Fibroblast of skin of right quadriceps (primary cell): ENCODE results near the gene PNMA8A.

Experiments used
- DNase-seq: peaks from one replicate; pipeline ENCODE4 v3.0.0-alpha.2; 2013

PNMA8A gene

GRCh38 chr19:46491975-46492682 is 20.8 kb upstream of the PNMA8A start:
- DNase-seq, result no peak

DNA sequence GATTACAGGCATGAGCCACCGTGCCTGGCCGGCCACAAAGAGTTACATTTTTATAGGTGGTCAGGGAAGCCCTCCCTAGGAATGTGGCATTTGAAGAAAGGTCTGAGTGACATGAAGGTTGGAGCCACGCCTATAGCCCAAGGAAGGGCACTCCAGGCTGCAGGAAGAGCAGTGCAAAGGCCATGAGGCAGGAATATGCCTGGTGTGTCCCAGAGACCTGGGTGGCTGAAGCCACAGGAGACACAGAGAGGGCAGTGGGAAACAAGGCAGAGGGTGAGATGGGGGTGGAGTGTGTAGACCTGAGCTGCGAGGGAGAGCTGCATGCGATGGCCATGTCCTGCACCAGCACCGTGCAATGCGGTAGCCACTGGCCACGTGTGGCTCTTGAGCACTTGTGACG is 19.4 kb upstream of the PNMA8A start:
- no peak for DNase-seq

DNA sequence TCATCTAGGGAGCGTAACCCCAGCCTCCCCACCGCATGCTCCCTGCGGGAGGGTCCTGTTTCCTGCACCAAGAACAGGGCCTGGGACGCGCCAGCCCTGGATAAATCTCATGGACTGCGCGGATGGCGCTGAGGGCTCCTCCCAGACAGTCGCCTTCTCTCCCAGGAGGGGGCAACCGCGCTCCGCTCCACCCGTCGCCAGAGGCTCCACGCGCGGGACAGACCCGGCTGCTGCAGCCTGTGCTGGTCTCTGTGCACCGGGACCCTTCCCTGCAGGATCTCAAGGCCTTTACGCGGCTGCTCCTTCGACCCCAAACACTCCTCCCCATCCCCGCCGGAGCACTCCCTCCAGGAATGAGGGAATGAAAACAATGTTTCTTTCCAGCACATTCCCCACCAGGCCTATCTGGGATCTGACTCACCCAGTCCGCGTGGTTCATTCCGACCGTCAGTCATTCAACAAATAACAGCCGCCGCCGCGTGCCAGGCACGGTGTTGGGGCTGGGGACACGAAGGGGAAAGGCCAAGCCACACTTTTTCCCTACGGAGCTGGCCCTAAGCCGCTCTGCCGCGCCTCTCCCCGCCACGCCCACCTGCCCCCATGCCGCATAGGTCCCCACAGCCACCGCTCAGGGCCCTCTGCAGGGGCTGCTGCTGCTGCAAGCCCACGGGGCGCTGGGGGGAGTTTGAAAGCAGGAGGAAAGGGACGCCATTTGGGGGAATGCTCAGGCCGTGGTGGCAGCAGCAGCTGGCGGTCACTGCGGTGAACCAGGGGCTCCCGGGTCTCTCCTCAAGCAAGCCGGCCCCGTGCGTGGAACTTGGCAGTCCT is 18.3 kb upstream of the PNMA8A start:
- peak; percentile 73 for DNase-seq

- DNase-seq, result no peak
Measured at GRCh38 chr19:46488551-46488950, 17.2 kb upstream of the PNMA8A start.

GRCh38 chr19:46487802-46488445 is 16.6 kb upstream of the PNMA8A start:
- DNase-seq, result peak; percentile 72

DNA sequence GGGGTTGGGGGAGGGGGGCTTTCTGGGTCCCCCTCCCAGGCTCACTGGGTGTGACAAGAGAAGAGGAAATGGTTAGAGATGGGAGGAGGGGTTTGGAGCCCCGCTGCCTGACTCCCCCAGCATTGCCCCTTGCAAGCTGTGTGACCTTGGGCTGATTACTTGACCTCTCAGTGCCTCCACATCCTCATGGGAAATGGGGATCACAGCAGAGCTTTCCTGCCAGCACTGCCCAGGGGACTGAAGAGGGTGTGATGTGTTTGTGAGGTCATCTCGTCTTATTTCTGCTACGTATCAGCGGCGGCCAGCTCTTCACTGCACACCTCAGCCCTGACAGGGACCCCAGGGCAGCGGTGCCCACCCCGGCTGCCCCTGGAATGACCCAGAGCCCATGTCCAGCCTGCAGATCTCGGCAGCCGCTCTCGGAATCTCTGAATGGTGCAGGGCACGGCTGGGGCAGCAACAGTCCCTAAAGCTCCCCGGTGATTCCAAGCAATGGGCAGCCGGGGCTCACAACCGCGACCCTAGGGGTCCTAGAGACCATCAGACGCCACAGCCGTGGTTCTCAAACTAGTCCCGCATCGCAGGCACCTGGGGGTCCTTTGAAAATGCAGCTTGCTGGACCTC is 15.9 kb upstream of the PNMA8A start:
- no peak for DNase-seq

- DNase-seq, result no peak
Measured at GRCh38 chr19:46486358-46486757, 15.0 kb upstream of the PNMA8A start.

GRCh38 chr19:46484656-46485055 is 13.3 kb upstream of the PNMA8A start:
- DNase-seq, result no peak

DNA sequence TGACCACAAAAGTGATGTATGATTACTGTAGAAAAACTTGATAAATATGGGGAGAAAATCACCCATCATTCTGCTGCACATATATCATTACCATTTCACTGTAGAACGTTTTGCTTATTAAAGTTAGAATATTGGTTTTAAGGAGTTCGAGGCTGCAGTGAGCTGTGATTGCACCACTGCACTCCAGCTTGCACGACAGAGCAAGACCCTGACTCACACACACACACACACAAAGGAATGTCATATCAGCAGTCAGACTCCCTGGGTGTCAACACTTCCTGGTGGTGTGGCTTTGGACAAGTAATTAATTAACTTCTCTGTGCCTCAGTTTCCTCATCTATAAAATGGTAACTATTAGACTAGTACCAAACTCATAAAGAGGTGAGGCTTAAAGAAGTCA is 11.3 kb upstream of the PNMA8A start:
- DNase-seq, result peak; percentile 67

DNA sequence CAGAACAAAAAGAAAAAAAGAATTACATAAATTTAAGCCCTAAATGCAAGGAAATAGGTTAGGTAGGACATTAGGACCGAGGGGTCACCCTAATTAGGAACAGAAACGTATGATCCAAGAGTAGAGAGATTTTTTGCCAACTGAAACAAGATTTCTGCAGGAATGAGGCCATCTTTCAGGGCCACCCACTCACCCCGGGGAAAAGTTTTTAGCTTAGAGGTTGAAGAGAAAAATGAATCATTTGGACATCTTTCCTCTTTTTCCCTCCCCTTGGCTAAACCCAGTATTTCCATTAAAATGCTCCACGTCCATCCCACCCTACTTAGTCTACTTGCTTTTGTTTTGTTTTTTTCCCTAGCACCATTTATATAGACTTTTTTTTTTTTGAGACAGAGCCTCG is 10.6 kb upstream of the PNMA8A start:
- DNase-seq, result peak; percentile 53

- DNase-seq, result no peak
Measured at GRCh38 chr19:46481223-46481848, 10.0 kb upstream of the PNMA8A start.

DNA sequence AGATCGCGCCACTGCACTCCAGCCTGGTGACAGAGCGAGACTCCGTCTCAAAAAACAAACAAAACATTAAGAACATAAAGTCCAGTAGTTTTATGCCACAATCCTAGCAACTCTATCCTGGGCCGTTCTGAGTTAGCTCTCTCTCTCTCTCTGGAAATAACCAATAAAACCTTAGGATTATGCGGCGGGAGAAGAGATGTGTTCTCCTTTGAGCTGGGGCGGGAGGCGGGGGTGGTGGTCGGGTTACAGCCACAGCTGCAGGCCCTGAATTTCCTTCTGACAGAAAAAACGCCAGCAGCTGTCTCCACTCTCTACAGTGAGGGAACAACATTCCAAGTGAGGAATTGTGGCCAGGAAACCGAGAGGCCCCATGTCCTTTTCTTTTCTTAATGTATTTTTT is 9.1 kb upstream of the PNMA8A start:
- DNase-seq, result peak; percentile 86

DNA sequence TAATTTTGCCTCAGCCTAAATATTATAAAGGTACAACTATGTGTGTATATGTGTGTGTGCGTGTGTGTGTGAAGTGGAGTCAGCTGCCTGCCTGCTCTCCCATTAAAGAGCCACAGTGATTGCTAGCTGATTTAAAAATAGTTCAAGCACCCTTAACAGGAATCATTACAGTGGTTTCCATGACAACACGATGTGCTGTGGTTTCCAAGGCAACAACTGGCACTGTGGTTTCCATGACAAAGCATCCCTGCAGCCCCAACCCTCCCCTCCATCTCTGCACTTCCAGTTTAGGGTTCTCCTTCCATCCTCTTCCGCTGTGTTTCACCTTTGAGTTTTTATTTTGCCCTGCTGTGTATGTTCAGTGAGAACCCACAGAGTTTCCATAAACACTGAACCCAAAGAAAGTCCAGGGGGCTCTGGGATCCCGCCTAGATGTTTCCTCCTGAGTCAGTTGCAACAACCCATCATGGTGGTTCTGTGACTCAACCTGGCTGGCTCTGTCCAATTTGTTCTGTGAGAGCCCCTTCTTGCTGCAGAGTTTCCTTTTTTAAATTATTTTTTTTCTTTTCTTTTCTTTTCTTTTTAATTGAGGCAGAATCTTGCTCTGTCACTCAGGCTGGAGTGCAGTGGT is 7.1 kb upstream of the PNMA8A start:
- peak; percentile 79 for DNase-seq

GRCh38 chr19:46475986-46476385 is 4.6 kb upstream of the PNMA8A start:
- no peak for DNase-seq

GRCh38 chr19:46474211-46474610 is 2.8 kb upstream of the PNMA8A start:
- no peak for DNase-seq

GRCh38 chr19:46472592-46472991 is 1.2 kb upstream of the PNMA8A start:
- no peak for DNase-seq

GRCh38 chr19:46471811-46472543 is 614 bp upstream of the PNMA8A start:
- no peak for DNase-seq

DNA sequence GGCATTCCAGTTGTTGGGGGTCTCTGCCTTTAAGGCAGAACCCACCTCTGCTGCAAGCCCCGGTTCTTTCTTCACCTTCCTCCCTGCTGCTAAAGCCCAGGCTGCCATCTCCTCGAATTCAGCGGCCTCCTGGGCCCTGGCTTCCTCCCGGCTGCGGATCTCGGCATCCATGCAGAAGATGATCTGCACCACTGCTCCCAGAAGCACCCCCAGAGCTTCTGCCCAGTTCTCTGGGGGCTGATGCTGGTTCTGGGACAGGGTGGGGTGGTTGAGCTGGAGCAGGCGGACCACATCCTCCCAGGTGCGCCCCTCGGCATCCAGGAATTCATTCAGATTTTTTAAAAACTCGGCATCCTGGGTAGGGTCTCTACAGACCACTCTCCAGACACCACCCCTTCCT is 987 bp downstream of the PNMA8A start:
- no peak for DNase-seq

GRCh38 chr19:46469541-46470185 is 1.7 kb downstream of the PNMA8A start:
- no peak for DNase-seq

DNA sequence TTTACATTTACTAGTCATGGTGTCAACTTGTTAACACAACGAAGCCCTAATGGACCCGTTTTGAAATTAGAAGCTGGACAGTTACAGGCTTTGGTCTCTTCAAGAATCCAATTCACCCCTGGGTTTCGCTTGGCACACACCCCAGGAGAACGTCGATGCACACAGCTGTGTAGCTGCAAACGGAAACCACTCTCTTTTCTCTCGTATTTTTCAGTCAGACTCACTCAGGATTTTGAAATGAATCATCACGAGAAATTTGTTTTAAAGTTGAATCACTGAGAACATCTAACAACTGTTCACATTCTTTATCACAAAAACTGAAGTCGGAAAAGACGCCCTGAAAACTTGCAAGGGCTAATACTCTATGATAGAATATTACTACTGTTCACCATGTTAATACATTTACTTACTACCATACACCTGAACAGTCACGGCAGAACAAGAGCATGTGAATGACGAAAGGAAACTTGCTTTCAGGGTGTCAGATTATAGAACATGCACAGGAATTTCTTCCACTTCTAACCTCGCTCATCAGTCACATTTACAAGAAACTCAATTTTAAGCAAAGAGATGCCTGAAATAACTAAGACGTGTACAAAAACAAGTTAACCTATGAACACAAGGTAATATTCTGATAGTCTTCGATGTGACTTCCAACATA is 4.7 kb downstream of the PNMA8A start:
- DNase-seq, result peak; percentile 85

- DNase-seq, result no peak
Measured at GRCh38 chr19:46463516-46463915, 7.8 kb downstream of the PNMA8A start.
